Measurements from ENCODE around the gene BCAS3. TPM values are rescaled to one million over a fixed set of nuclear protein-coding genes. Genes with fewer than 3 reads are reported as not detected.

Gene BCAS3
- total and polyA plus RNA-seq, 2 experiments from 2014 or later: 18.0 to 20.2 TPM

DNA sequence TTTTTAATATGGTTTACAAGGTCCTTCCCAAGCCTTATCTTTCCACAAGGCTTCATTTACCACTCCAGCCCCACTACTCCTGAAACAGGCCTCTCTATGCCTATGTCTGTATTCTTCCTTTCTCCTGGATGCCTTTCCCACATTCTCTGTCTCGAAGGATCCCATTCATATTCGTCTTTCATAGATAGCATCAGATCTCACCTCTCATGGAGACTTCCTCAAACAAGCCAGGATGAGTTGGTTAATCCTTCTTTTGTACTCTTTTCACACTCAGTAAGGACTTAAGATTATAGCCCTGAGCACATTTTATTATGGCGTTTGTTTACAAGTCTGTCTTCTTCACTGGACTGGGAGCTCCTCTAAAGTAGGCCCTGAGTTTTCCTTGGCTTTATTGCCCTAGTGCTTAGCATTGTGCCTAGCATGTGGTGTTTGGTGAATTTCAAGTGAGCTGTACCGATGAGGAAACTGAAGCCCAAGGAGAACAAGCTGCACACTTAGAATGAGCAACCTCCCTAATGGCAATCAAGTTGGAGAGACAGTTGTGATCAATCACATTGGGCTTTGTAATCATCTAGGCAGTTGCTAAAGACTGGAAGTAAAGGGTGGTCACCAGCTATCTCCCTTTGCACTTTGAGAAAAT is 764.6 kb downstream of the BCAS3 start:
- no peak overlapping the region for H3K27ac ChIP-seq
- TF ChIP-seq EZH2 (IDR thresholded peaks at IDR 0.05; ENCODE audit: insufficient read depth, poor library complexity, severe bottlenecking): no peak
- TF ChIP-seq EZH2phosphoT487 (IDR thresholded peaks at IDR 0.05; ENCODE audit: insufficient read depth, low read depth): no peak
- in situ Hi-C loops (cut with MboI): loop anchor here (25.0 kb wide), 1 partner anchor 395 kb away; no protein-coding TSS in a partner anchor
- H4K20me1 ChIP-seq (ENCODE audit: insufficient read depth): no peaks in the 10 kb centered on the region
- H3K9ac ChIP-seq: no peak overlapping the region
- peaks cover 51% of the 10 kb centered on the region for H3K27me3 ChIP-seq (replicated peaks; ENCODE audit: insufficient read depth)
- no peak overlapping the region for H3K4me2 ChIP-seq (ENCODE audit: unreplicated experiment)
- no peaks in the 10 kb centered on the region for H3K9me3 ChIP-seq (ENCODE audit: low read depth)
- no peak for DNase-seq
- WGBS, 2 experiments (ENCODE audit: low coverage in 1 of 2, low lambda C conversion rate in 2 of 2, missing lambda C conversion rate in 2 of 2): 30 to 31% methylated on average over 4 of the region's 4 CpGs
- H3F3A ChIP-seq (ENCODE audit: insufficient read depth): no peaks in the 10 kb centered on the region
- no peak overlapping the region for H2AFZ ChIP-seq
- no peaks in the 10 kb centered on the region for H3K79me2 ChIP-seq (ENCODE audit: insufficient read depth)
- no peaks in the 10 kb centered on the region for H3K9me2 ChIP-seq (ENCODE audit: insufficient read depth)
- H3K4me1 ChIP-seq (ENCODE audit: insufficient read depth): no peaks in the 10 kb centered on the region
- H3K4me3 ChIP-seq: no peak overlapping the region
- no peaks in the 10 kb centered on the region for H3K36me3 ChIP-seq (ENCODE audit: low read depth)

Small RNAs within 50 kb of the gene (small RNA-seq; reads per million reads assigned to genes)
- gene RF00019 (ENCODE audit: low read depth, low replicate concordance) (not detected), gene RN7SL448P (ENCODE audit: low read depth, low replicate concordance) (not detected), gene RN7SL606P (ENCODE audit: low read depth, low replicate concordance) (not detected), gene RNU6-623P (ENCODE audit: low read depth, low replicate concordance) (not detected)

Other genes with a start within 250 kb of the BCAS3 start
- gene APPBP2, start 151.6 kb upstream of the BCAS3 start, total RNA-seq (2014; rRNA removed; shearing (Covaris generic)): 30.6 and 57.5 TPM in 2 replicates
- gene APPBP2, start 151.6 kb upstream of the BCAS3 start, polyA plus RNA-seq (2016; fragmentation: Nextera tagmentation; extraction: Ambion mirVana): 39.3 and 41.7 TPM in 2 replicates
- 7.8 and 7.9 TPM in 2 replicates for gene PPM1D, start 77.7 kb upstream of the BCAS3 start, total RNA-seq (2014; rRNA removed; shearing (Covaris generic))
- 7.9 and 8.1 TPM in 2 replicates for gene PPM1D, start 77.7 kb upstream of the BCAS3 start, polyA plus RNA-seq (2016; fragmentation: Nextera tagmentation; extraction: Ambion mirVana)